Measurements from ENCODE around the gene TENM4.

TENM4 gene

DNA sequence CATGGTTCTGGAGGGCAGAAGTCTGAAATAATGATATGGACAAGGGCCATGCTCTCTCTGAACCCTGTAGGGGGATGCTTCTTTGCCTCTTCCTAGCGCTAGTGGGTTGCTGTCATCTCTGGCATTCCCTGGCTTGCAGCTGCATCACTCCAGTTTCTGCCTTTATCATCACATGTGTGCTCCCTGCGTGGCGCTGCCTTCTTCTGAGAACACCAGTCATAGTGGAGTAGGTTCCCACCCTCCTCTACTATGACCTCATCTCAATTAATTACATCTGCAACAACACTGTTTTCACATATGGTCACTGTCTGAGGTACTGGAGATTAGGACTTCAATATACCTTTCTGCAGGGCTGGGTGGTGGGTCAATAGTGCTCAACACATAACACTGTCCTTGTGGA, 463.8 kb downstream of the TENM4 start:
- POLR2A ChIA-PET: no interaction called here

DNA sequence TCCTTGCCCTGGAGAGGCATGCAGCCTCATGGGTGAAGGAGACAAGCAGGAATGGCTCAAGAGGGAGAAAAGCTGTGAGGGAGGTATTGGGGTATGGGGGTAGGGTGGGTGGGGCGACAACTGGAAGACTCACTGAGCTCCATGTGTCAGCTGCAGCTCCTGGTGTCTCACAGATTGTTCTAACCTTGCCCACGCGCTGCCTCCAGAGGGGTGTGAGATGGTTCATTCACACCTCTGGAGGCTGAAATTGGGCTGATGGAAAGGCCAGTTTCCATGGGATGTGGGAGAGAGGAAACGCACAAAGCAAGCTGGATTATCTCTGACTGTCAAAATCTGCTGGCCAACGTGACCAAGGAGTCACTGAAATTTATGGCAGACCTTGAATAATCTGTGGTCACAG, 465.7 kb downstream of the TENM4 start:
- DNase-seq (ENCODE audit: extremely low spot score): no peak
- ChIA-PET CTCF (interaction anchor here (1.1 kb wide), 1 partner anchor 21 kb away, joined by 3 read pairs; no protein-coding TSS in a partner anchor), POLR2A (no interaction called here)
- TF ChIP-seq, protein P1, sequence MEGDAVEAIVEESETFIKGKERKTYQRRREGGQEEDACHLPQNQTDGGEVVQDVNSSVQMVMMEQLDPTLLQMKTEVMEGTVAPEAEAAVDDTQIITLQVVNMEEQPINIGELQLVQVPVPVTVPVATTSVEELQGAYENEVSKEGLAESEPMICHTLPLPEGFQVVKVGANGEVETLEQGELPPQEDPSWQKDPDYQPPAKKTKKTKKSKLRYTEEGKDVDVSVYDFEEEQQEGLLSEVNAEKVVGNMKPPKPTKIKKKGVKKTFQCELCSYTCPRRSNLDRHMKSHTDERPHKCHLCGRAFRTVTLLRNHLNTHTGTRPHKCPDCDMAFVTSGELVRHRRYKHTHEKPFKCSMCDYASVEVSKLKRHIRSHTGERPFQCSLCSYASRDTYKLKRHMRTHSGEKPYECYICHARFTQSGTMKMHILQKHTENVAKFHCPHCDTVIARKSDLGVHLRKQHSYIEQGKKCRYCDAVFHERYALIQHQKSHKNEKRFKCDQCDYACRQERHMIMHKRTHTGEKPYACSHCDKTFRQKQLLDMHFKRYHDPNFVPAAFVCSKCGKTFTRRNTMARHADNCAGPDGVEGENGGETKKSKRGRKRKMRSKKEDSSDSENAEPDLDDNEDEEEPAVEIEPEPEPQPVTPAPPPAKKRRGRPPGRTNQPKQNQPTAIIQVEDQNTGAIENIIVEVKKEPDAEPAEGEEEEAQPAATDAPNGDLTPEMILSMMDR (IDR thresholded peaks at IDR 0.05; ENCODE audit: control extremely low read depth, extremely low read depth, low read depth, missing control alignments): no peak

More for the DNA sequence above, 463.8 kb downstream of the TENM4 start:
- no peak for DNase-seq (ENCODE audit: extremely low spot score)
- TF ChIP-seq, protein P1 (IDR thresholded peaks at IDR 0.05; ENCODE audit: control extremely low read depth, extremely low read depth, low read depth, missing control alignments): no peak
- CTCF ChIA-PET: no interaction called here

DNA sequence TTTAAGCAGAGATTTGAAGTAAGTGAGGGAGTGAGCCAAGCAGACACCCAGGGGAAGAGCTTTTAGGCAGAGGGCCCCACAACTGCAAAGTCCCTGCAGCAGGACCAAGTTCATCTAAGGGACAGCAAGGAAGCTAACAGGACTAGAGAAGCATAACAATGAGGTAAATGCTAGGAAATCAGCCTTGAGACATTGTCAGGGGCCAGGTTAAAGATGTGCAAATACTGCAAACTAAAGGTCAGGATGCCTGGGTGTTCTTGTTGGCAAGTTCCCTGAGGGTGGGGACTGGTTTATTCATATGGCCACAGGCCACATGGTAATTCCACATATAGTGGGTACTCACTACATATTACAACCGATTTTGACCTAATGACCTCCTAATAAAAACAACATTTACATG, 467.0 kb downstream of the TENM4 start:
- TF ChIP-seq, protein P1 (IDR thresholded peaks at IDR 0.05; ENCODE audit: control extremely low read depth, extremely low read depth, low read depth, missing control alignments): no peak
- CTCF ChIA-PET: no interaction called here
- DNase-seq (ENCODE audit: extremely low spot score): no peak
- POLR2A ChIA-PET: no interaction called here

DNA sequence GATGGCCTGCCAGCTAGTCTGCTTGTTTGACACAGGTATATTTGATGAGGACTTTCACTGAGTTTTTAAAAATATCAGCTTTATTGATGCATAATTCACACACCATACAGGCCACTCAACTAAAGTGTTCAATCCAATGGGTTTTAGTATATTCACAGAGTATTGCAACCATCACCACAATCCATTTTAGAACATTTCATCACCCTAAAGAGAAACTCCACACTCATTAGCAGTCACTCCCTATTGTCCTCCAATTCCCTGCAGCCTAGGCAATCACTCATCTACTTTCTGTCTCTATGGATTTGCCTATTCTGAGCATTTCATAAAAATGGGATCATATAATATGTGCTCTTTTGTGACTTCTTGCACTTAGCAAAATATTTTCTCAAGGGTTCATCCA, 468.2 kb downstream of the TENM4 start:
- POLR2A ChIA-PET: no interaction called here
- TF ChIP-seq, protein P1 (IDR thresholded peaks at IDR 0.05; ENCODE audit: control extremely low read depth, extremely low read depth, low read depth, missing control alignments): no peak
- CTCF ChIA-PET: no interaction called here
- DNase-seq (ENCODE audit: extremely low spot score): no peak

DNA sequence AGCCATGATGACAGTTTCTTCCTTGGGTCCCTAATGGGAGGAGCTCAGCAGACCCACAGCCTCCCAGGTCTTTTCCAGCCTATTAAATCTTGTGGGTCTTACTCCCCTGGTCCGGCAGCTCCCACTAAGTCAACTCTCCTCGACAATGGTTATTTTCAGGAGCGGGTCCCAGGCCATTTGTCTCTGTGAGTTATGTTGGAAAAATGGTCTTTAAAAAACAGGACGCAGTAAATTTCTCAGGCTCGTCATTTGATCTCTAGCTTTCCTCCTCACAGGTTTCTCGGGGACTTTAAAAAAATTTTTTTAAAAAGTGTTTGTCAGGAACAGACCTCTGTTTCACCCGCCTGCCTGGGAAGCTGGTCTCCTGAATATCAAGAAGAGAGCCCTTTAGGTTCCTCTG, 468.7 kb downstream of the TENM4 start:
- POLR2A ChIA-PET: no interaction called here
- TF ChIP-seq, protein P1 (IDR thresholded peaks at IDR 0.05; ENCODE audit: control extremely low read depth, extremely low read depth, low read depth, missing control alignments): no peak
- CTCF ChIA-PET: no interaction called here

DNA sequence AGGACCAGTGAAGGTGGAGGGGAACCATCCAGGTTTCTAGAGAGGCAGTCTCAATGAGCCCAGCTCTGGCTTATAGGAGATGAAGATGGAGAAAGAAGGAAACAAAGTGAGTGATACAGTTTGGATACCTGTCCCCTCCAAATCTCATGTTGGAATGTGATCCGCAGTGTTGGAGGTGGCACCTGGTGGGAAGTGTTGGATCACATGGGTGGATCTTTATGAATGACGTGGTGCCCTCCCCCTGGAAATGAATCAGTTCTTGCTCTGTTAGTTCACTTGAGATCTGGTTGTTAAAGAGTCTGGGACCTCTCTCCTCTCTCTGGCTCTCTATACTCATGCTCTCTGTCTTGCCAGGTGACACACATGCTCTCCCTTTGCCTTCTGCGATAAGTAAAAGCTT, 473.0 kb downstream of the TENM4 start:
- DNase-seq (ENCODE audit: extremely low spot score): no peak
- TF ChIP-seq, protein P1 (IDR thresholded peaks at IDR 0.05; ENCODE audit: control extremely low read depth, extremely low read depth, low read depth, missing control alignments): no peak
- POLR2A ChIA-PET: no interaction called here
- CTCF ChIA-PET: no interaction called here

More for the DNA sequence above, 468.7 kb downstream of the TENM4 start:
- no peak for DNase-seq (ENCODE audit: extremely low spot score)

DNA sequence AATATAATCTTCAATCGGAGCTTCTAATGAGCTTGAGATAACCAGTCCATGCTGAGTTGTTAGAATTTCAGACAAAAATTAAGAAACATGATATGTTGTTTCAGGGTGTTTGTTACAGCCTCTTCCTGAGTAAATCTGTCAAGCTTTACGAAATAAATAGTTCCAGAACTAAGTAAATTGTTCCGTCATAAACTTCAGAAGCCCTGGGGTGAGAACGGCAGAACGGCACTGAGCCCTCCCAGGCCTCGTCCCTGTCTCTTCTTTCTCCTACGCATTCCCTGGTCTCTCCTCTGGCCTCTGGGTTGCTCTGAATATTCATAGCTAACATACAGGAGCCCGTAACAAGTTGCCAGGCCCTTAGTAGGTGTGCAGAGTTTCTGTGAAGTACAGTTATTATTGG, 475.4 kb downstream of the TENM4 start:
- DNase-seq (ENCODE audit: extremely low spot score): no peak
- ChIA-PET POLR2A (no interaction called here), CTCF (interaction anchor here (0.7 kb wide), 1 partner anchor 250 kb away, joined by 3 read pairs; no protein-coding TSS in a partner anchor)
- TF ChIP-seq, protein P1 (IDR thresholded peaks at IDR 0.05; ENCODE audit: control extremely low read depth, extremely low read depth, low read depth, missing control alignments): no peak
